ENCODE measurements around the gene TIMM8B.

The TIMM8B gene

GRCh38 chr11:112073941-112074811 lies 12.4 kb downstream of the TIMM8B start, which contains the start of the genes NKAPD1 and PIH1D2 (continued):
- TF ChIP-seq ELK4 (IDR thresholded peaks at IDR 0.05; ENCODE audit: borderline replicate concordance, low read depth, low read length) (no peak), PRDM2 (tag by site-specific recombination; IDR thresholded peaks at IDR 0.05; ENCODE audit: borderline replicate concordance) (no peak), ZNF621 (tag by site-specific recombination; IDR thresholded peaks at IDR 0.05) (no peak), KLF10 (tag by site-specific recombination; IDR thresholded peaks at IDR 0.05) (peak; percentile 48), ZNF544 (tag by site-specific recombination; IDR thresholded peaks at IDR 0.05) (no peak), ZFHX2 (tag by site-specific recombination; conservative IDR thresholded peaks at IDR 0.05) (no peak), ZBTB21 (tag by site-specific recombination; IDR thresholded peaks at IDR 0.05) (0 out of 2 replicates have a peak, but pooled peaks have one; percentile 16), REPIN1 (tag by site-specific recombination; IDR thresholded peaks at IDR 0.05; ENCODE audit: low read depth) (0 out of 2 replicates have a peak, but pooled peaks have one; percentile 29), ATF2 (tag by site-specific recombination; IDR thresholded peaks at IDR 0.05; ENCODE audit: low read depth) (no peak), ZNF677 (tag by site-specific recombination; IDR thresholded peaks at IDR 0.05) (no peak), SETDB1 (IDR thresholded peaks at IDR 0.05; ENCODE audit: insufficient read length, low read length) (no peak), PRDM10 (tag by site-specific recombination; IDR thresholded peaks at IDR 0.05) (peak; percentile 81), PRDM1 (tag by site-specific recombination; IDR thresholded peaks at IDR 0.05) (no peak), ZNF560 (tag by site-specific recombination; IDR thresholded peaks at IDR 0.05; ENCODE audit: borderline replicate concordance) (no peak), ZNF274 (IDR thresholded peaks at IDR 0.05; ENCODE audit: low read length) (no peak), ZNF274 (tag by site-specific recombination; IDR thresholded peaks at IDR 0.05; ENCODE audit: borderline replicate concordance) (no peak), KLF9 (tag by site-specific recombination; IDR thresholded peaks at IDR 0.05; ENCODE audit: low read depth) (peak; percentile 35; the same call in 1 of the 2 replicates), ZNF777 (tag by site-specific recombination; IDR thresholded peaks at IDR 0.05; ENCODE audit: borderline replicate concordance) (0 out of 2 replicates have a peak, but pooled peaks have one; percentile 42), ZNF629 (tag by site-specific recombination; IDR thresholded peaks at IDR 0.05) (peak; percentile 83), ZSCAN23 (tag by site-specific recombination; IDR thresholded peaks at IDR 0.05) (no peak), HOXC10 (CRISPR knock-in tag; IDR thresholded peaks at IDR 0.05) (no peak), ZNF280D (tag by site-specific recombination; IDR thresholded peaks at IDR 0.05) (no peak), ZNF423 (tag by site-specific recombination; IDR thresholded peaks at IDR 0.05) (no peak)

All from HEK293 (cell line).